HepG2 (cell line): Measurements from ENCODE around the gene NFKBIA. TPM values are rescaled to one million over a fixed set of nuclear protein-coding genes. Genes with fewer than 3 reads are reported as not detected.

Source experiments
- CENPBD1 ChIP-seq: sonication (generic); formaldehyde crosslinking; IDR thresholded peaks from 2 replicates; pipeline ENCODE4 v1.8.0; 2022; ENCODE audit warnings: missing genetic modification reagents, low read depth, mild to moderate bottlenecking, borderline replicate concordance
- CERS6 ChIP-seq: sonication (generic); formaldehyde crosslinking; IDR thresholded peaks from 2 replicates; pipeline ENCODE4 v1.5.0; 2020; ENCODE audit warnings: missing genetic modification reagents
- EP300 ChIP-seq, 3 experiments: sonication (generic) in 1 of 3; formaldehyde crosslinking in 1 of 3; IDR thresholded peaks; 2 replicates each; pipeline versions ENCODE4 v1.5.1 to v1.6.1; 2011 to 2020; ENCODE audit warnings: low read depth in 2 of 3, low read length in 2 of 3, borderline replicate concordance in 1 of 3, improper control_type of control experiment in 1 of 3, mild to moderate bottlenecking in 1 of 3, missing genetic modification reagents in 1 of 3, moderate library complexity in 1 of 3
- GATAD2A ChIP-seq: IDR thresholded peaks from 2 replicates; pipeline ENCODE4 v1.6.1; 2016
- GZF1 ChIP-seq: sonication (generic); formaldehyde crosslinking; IDR thresholded peaks from 2 replicates; pipeline ENCODE4 v1.5.1; 2020; ENCODE audit warnings: mild to moderate bottlenecking, missing genetic modification reagents
- HNRNPUL1 ChIP-seq: fragments of 200-400 bp; formaldehyde crosslinking; IDR thresholded peaks from 2 replicates; pipeline ENCODE4 v1.6.1; 2017; ENCODE audit warnings: low read depth, mild to moderate bottlenecking, low read length, moderate library complexity
- IKZF5 ChIP-seq: IDR thresholded peaks from 2 replicates; pipeline ENCODE4 v1.6.1; 2018; ENCODE audit warnings: missing genetic modification reagents, mild to moderate bottlenecking, missing compliant biosample characterization
- MAF1 ChIP-seq: sonication (generic); formaldehyde crosslinking; IDR thresholded peaks from 2 replicates; pipeline ENCODE4 v1.5.0; 2020; ENCODE audit warnings: missing genetic modification reagents, borderline replicate concordance
- NFE2L1 ChIP-seq: sonication (generic); formaldehyde crosslinking; IDR thresholded peaks from 2 replicates; pipeline ENCODE4 v1.4.0; 2020; ENCODE audit warnings: missing genetic modification reagents, mild to moderate bottlenecking, borderline replicate concordance
- PAWR ChIP-seq: sonication (generic); formaldehyde crosslinking; IDR thresholded peaks from 2 replicates; pipeline ENCODE4 v1.4.0; 2020; ENCODE audit warnings: missing genetic modification reagents, mild to moderate bottlenecking, borderline replicate concordance
- POLR2A ChIP-seq, 2 experiments: IDR thresholded peaks; 2 replicates each; pipeline ENCODE4 v1.6.1; 2011; ENCODE audit warnings: low read depth in 2 of 2, low read length in 2 of 2, mild to moderate bottlenecking in 1 of 2, moderate library complexity in 1 of 2; ENCODE audit not compliant: insufficient read depth in 1 of 2
- RBFOX2 ChIP-seq: fragments of 200-400 bp; formaldehyde crosslinking; IDR thresholded peaks from 2 replicates; pipeline ENCODE4 v1.6.1; 2017; ENCODE audit warnings: low read depth, mild to moderate bottlenecking, low read length
- RELA ChIP-seq: sonication (generic); formaldehyde crosslinking; IDR thresholded peaks from 2 replicates; pipeline ENCODE4 v1.4.0; 2020; ENCODE audit warnings: missing genetic modification reagents
- SCMH1 ChIP-seq: sonication (generic); formaldehyde crosslinking; IDR thresholded peaks from 2 replicates; pipeline ENCODE4 v1.9.0; 2021; ENCODE audit warnings: missing genetic modification reagents, mild to moderate bottlenecking, borderline replicate concordance
- SMARCE1 ChIP-seq: fragments of 450-650 bp; IDR thresholded peaks from 2 replicates; pipeline ENCODE4 v1.6.1; 2017; ENCODE audit warnings: borderline replicate concordance
- SOX5 ChIP-seq: IDR thresholded peaks from 2 replicates; pipeline ENCODE4 v1.6.1; 2016; ENCODE audit warnings: borderline replicate concordance
- ZBTB42 ChIP-seq: sonication (generic); formaldehyde crosslinking; IDR thresholded peaks from 2 replicates; pipeline ENCODE4 v1.5.0; 2020; ENCODE audit warnings: mild to moderate bottlenecking, missing genetic modification reagents
- ZFY ChIP-seq: sonication (generic); formaldehyde crosslinking; IDR thresholded peaks from 2 replicates; pipeline ENCODE4 v1.4.0; 2020; ENCODE audit warnings: missing genetic modification reagents
- ZNF354B ChIP-seq: sonication (generic); formaldehyde crosslinking; IDR thresholded peaks from 2 replicates; pipeline ENCODE4 v1.8.0; 2022; ENCODE audit warnings: mild to moderate bottlenecking, missing genetic modification reagents
- ZNF557 ChIP-seq: sonication (generic); formaldehyde crosslinking; IDR thresholded peaks from 2 replicates; pipeline ENCODE4 v1.4.0; 2020; ENCODE audit warnings: missing genetic modification reagents
- ZNF790 ChIP-seq: sonication (generic); formaldehyde crosslinking; IDR thresholded peaks from 2 replicates; pipeline ENCODE4 v1.8.0; 2022; ENCODE audit warnings: missing genetic modification reagents, mild to moderate bottlenecking, borderline replicate concordance
- ZNF792 ChIP-seq: IDR thresholded peaks from 2 replicates; pipeline ENCODE4 v1.6.1; 2016
- ZNF878 ChIP-seq: sonication (generic); formaldehyde crosslinking; IDR thresholded peaks from 2 replicates; pipeline ENCODE4 v1.8.1; 2023; ENCODE audit warnings: mild to moderate bottlenecking, missing genetic modification reagents, moderate library complexity
- ZNF883 ChIP-seq: sonication (generic); formaldehyde crosslinking; IDR thresholded peaks from 2 replicates; pipeline ENCODE4 v1.5.1; 2020; ENCODE audit warnings: mild to moderate bottlenecking, missing genetic modification reagents; ENCODE audit errors: not compliant biosample characterization
- polyA plus RNA-seq, 8 experiments: library from polyadenylated mRNA; depleted of rRNA in 3 of 8; stranded (reverse) in 7 of 8; unstranded in 1 of 8; fragments of >200 nt; fragmentation: Illumina TruSeq in 4 of 8; extraction: Trizol in 4 of 8; gene quantifications; 2 replicates each; pipeline versions ENCODE4 v1.2.1 to v1.2.3, GENCODE V29; 2011 to 2016; ENCODE audit warnings: low read depth in 4 of 8, missing spikeins in 1 of 8, mixed read lengths in 1 of 8; ENCODE audit not compliant: insufficient read depth in 1 of 8
- total RNA-seq, 5 experiments: library from RNA; depleted of rRNA; stranded (reverse); fragments of >200 nt; fragmentation: Illumina TruSeq; extraction: Trizol; gene quantifications; 2 replicates each; pipeline ENCODE4 v1.2.3, GENCODE V29; 2016; ENCODE audit warnings: low read depth in 1 of 5
- TF ChIP-seq, protein P1 (sequence below): sonication (generic); formaldehyde crosslinking; IDR thresholded peaks from 2 replicates; pipeline ENCODE4 v1.9.0; 2021; ENCODE audit warnings: missing genetic modification reagents, borderline replicate concordance

The NFKBIA gene
- total and polyA plus RNA-seq, 2 of the 13 experiments (the other 11 are each of a cell fraction or from before 2014, with no cell fraction given), result 197 to 319 TPM

DNA sequence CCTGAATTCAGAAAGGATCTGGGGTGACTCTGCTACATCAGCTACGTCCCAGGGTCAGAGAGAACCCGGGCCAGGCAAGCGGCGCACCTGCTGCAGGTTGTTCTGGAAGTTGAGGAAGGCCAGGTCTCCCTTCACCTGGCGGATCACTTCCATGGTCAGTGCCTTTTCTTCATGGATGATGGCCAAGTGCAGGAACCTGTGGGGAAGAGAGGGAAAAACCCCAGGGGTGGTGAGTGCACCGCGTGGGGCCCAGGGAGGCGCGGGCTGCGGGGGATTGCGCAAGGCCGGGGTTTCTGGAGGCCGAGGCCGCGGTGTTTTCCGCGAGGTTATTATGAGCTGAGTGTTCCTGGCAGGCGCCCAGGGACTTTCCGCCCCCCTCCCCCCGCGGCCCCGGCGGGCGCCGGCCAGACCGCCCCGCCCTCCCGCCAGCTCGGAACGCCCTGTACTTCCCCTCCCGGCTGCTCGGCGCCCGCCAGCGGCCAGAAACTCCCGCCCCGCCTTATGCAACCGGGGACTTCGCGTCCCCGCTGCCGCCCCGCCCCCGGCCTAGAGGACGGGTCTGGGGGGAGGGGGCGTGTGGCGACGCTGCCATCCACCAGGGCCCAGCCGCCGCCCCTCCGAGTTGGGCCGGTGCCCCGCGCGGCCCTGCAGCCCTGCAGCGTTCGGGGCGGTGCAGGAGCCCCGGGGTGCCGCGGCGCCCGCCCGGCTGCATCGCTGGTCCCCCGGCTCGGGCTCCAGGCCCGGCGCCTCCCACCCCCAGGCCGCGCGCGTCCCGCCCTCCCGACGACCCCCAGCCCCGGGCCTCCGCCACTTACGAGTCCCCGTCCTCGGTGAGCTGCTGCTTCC lies 723 bp downstream of the NFKBIA start (continued):
- TF ChIP-seq CENPBD1 (peak; percentile 91; the same call in 1 of the 2 replicates), POLR2A (IDR thresholded peaks at IDR 0.05; ENCODE audit: insufficient read depth in 1 of 2, low read depth in 2 of 2, low read length in 2 of 2) (peak in 1 of 2 experiments; percentile 59; a peak in 1 of 4 replicates), GATAD2A (peak; percentile 99), ZFY (CRISPR knock-in tag) (peak; percentile 85), MAF1 (CRISPR knock-in tag) (peak; percentile 97), ZNF792 (peak; percentile 99), EP300 (IDR thresholded peaks at IDR 0.05; ENCODE audit: low read depth in 2 of 2, low read length in 2 of 2) (peak; percentile 92 to 97), EP300 (CRISPR knock-in tag; IDR thresholded peaks at IDR 0.05; ENCODE audit: borderline replicate concordance) (peak; percentile 94), PAWR (peak; percentile 70; the same call in 1 of the 2 replicates), IKZF5 (CRISPR knock-in tag) (peak; percentile 99), GZF1 (peak; percentile 90), CERS6 (CRISPR knock-in tag) (peak; percentile 93; the same call in 1 of the 2 replicates), ZNF878 (CRISPR knock-in tag) (no peak), RBFOX2 (peak; percentile 93), ZNF557 (CRISPR knock-in tag) (peak; percentile 94; the same call in 1 of the 2 replicates), SCMH1 (no peak), ZBTB42 (CRISPR knock-in tag) (0 out of 2 replicates have a peak, but pooled peaks have one; percentile 59), ZNF790 (CRISPR knock-in tag) (peak; percentile 82; the same call in 1 of the 2 replicates), NFE2L1 (CRISPR knock-in tag) (no peak), ZNF354B (peak; percentile 93; the same call in 1 of the 2 replicates), RELA (peak; percentile 100), ZNF883 (CRISPR knock-in tag) (peak; percentile 96), SMARCE1 (no peak), SOX5 (CRISPR knock-in tag) (peak; percentile 93), HNRNPUL1 (peak; percentile 79; the same call in 1 of the 2 replicates)
- TF ChIP-seq, protein P1, sequence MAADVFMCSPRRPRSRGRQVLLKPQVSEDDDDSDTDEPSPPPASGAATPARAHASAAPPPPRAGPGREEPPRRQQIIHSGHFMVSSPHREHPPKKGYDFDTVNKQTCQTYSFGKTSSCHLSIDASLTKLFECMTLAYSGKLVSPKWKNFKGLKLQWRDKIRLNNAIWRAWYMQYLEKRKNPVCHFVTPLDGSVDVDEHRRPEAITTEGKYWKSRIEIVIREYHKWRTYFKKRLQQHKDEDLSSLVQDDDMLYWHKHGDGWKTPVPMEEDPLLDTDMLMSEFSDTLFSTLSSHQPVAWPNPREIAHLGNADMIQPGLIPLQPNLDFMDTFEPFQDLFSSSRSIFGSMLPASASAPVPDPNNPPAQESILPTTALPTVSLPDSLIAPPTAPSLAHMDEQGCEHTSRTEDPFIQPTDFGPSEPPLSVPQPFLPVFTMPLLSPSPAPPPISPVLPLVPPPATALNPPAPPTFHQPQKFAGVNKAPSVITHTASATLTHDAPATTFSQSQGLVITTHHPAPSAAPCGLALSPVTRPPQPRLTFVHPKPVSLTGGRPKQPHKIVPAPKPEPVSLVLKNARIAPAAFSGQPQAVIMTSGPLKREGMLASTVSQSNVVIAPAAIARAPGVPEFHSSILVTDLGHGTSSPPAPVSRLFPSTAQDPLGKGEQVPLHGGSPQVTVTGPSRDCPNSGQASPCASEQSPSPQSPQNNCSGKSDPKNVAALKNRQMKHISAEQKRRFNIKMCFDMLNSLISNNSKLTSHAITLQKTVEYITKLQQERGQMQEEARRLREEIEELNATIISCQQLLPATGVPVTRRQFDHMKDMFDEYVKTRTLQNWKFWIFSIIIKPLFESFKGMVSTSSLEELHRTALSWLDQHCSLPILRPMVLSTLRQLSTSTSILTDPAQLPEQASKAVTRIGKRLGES (CRISPR knock-in tag), result peak; percentile 88
